Measurements from ENCODE around the gene CCL1. TPM values are rescaled to one million over a fixed set of nuclear protein-coding genes. Genes with fewer than 3 reads are reported as not detected.

CCL1 gene
- total and polyA plus RNA-seq, 2 donors (not counting 1 experiment from before 2014, with no cell fraction given) = not detected

GRCh38 chr17:34409352-34409751, 46.3 kb upstream of the CCL1 start:
- no peaks in the 10 kb centered on the region for H3K9me3 ChIP-seq (ENCODE audit: control insufficient read depth, insufficient read depth, low read depth, low read length)
- no peaks in the 10 kb centered on the region for H3K36me3 ChIP-seq (ENCODE audit: control insufficient read depth, insufficient read depth, low read length)
- H3K4me2 ChIP-seq (ENCODE audit: extremely low read depth, insufficient read depth, low read length) = no peak overlapping the region
- H3K79me2 ChIP-seq (ENCODE audit: control insufficient read depth, insufficient read depth, low read length) = no peaks in the 10 kb centered on the region
- H4K20me1 ChIP-seq (ENCODE audit: control insufficient read depth, extremely low read depth, insufficient read depth, low read length) = no peaks in the 10 kb centered on the region
- H3K4me3 ChIP-seq (replicated peaks in 1 of 4; ENCODE audit: control extremely low read depth in 1 of 4, insufficient read depth in 1 of 4, low read depth in 3 of 4, low read length in 4 of 4) = no peak overlapping the region
- H2AFZ ChIP-seq (ENCODE audit: low read length) = no peak overlapping the region
- no peaks in the 10 kb centered on the region for H3K27me3 ChIP-seq (ENCODE audit: control insufficient read depth, insufficient read depth, low read length)
- TF ChIP-seq EZH2 (IDR thresholded peaks at IDR 0.05; ENCODE audit: low read length, missing control alignments) = no peak
- TF ChIP-seq CTCF (conservative IDR thresholded peaks at IDR 0.05 in 1 of 2, IDR thresholded peaks at IDR 0.05 in 1 of 2; ENCODE audit: low read depth in 1 of 2, low read length in 2 of 2) = no peak
- H3K9ac ChIP-seq (ENCODE audit: insufficient read depth, low read length) = no peak overlapping the region
- no peak overlapping the region for H3K27ac ChIP-seq (ENCODE audit: insufficient read depth, low read length)
- H3K4me1 ChIP-seq (ENCODE audit: control insufficient read depth, extremely low read depth, insufficient read depth, low read length) = no peaks in the 10 kb centered on the region
- no peak for DNase-seq (ENCODE audit: low read depth in 2 of 2)

- Histone ChIP-seq H2AFZ (ENCODE audit: low read length) (no peak overlapping the region), H4K20me1 (ENCODE audit: control insufficient read depth, extremely low read depth, insufficient read depth, low read length) (no peaks in the 10 kb centered on the region), H3K4me1 (ENCODE audit: control insufficient read depth, extremely low read depth, insufficient read depth, low read length) (no peaks in the 10 kb centered on the region), H3K4me3 (replicated peaks in 1 of 4; ENCODE audit: control extremely low read depth in 1 of 4, insufficient read depth in 1 of 4, low read depth in 3 of 4, low read length in 4 of 4) (no peak overlapping the region), H3K27ac (ENCODE audit: insufficient read depth, low read length) (no peak overlapping the region), H3K9me3 (ENCODE audit: control insufficient read depth, insufficient read depth, low read depth, low read length) (no peaks in the 10 kb centered on the region), H3K36me3 (ENCODE audit: control insufficient read depth, insufficient read depth, low read length) (no peaks in the 10 kb centered on the region), H3K79me2 (ENCODE audit: control insufficient read depth, insufficient read depth, low read length) (no peaks in the 10 kb centered on the region), H3K9ac (ENCODE audit: insufficient read depth, low read length) (no peak overlapping the region), H3K27me3 (ENCODE audit: control insufficient read depth, insufficient read depth, low read length) (no peaks in the 10 kb centered on the region), H3K4me2 (ENCODE audit: extremely low read depth, insufficient read depth, low read length) (no peak overlapping the region)
- no peak for TF ChIP-seq CTCF (conservative IDR thresholded peaks at IDR 0.05 in 1 of 2, IDR thresholded peaks at IDR 0.05 in 1 of 2; ENCODE audit: low read depth in 1 of 2, low read length in 2 of 2)
- TF ChIP-seq EZH2 (IDR thresholded peaks at IDR 0.05; ENCODE audit: low read length, missing control alignments) = no peak
- no peak for DNase-seq (ENCODE audit: low read depth in 2 of 2)
These were observed 45.4 kb upstream of the CCL1 start for GRCh38 chr17:34408439-34408838.

GRCh38 chr17:34406226-34406625, 43.2 kb upstream of the CCL1 start:
- TF ChIP-seq EZH2 (IDR thresholded peaks at IDR 0.05; ENCODE audit: low read length, missing control alignments) (no peak), CTCF (conservative IDR thresholded peaks at IDR 0.05 in 1 of 2, IDR thresholded peaks at IDR 0.05 in 1 of 2; ENCODE audit: low read depth in 1 of 2, low read length in 2 of 2) (no peak)
- Histone ChIP-seq H3K36me3 (ENCODE audit: control insufficient read depth, insufficient read depth, low read length) (no peaks in the 10 kb centered on the region), H3K27ac (ENCODE audit: insufficient read depth, low read length) (no peak overlapping the region), H3K9me3 (ENCODE audit: control insufficient read depth, insufficient read depth, low read depth, low read length) (no peaks in the 10 kb centered on the region), H3K9ac (ENCODE audit: insufficient read depth, low read length) (no peak overlapping the region), H2AFZ (ENCODE audit: low read length) (no peak overlapping the region), H3K4me3 (replicated peaks in 1 of 4; ENCODE audit: control extremely low read depth in 1 of 4, insufficient read depth in 1 of 4, low read depth in 3 of 4, low read length in 4 of 4) (no peak overlapping the region), H3K4me1 (ENCODE audit: control insufficient read depth, extremely low read depth, insufficient read depth, low read length) (no peaks in the 10 kb centered on the region), H4K20me1 (ENCODE audit: control insufficient read depth, extremely low read depth, insufficient read depth, low read length) (no peaks in the 10 kb centered on the region), H3K27me3 (ENCODE audit: control insufficient read depth, insufficient read depth, low read length) (peaks cover 3% of the 10 kb centered on the region), H3K79me2 (ENCODE audit: control insufficient read depth, insufficient read depth, low read length) (no peaks in the 10 kb centered on the region), H3K4me2 (ENCODE audit: extremely low read depth, insufficient read depth, low read length) (no peak overlapping the region)
- DNase-seq (ENCODE audit: low read depth in 2 of 2) = no peak
